HG03432 (cell line): ENCODE measurements around the gene UQCR11.

Source experiments
- ATAC-seq: cut with Tn5 transposase; IDR thresholded peaks from one replicate; pipeline ENCODE4 v1.9.1; 2021; ENCODE audit warnings: mild to moderate bottlenecking, moderate library complexity; ENCODE audit not compliant: unreplicated experiment

The UQCR11 gene

GRCh38 chr19:1618157-1619093, 13.2 kb upstream of the UQCR11 start:
- no peak for ATAC-seq

- ATAC-seq: no peak
Measured at GRCh38 chr19:1616875-1617274, 11.6 kb upstream of the UQCR11 start.

GRCh38 chr19:1616396-1616795, 11.1 kb upstream of the UQCR11 start:
- ATAC-seq: no peak

GRCh38 chr19:1615156-1615765, 10.0 kb upstream of the UQCR11 start:
- no peak for ATAC-seq

GRCh38 chr19:1613808-1614570, 8.7 kb upstream of the UQCR11 start:
- ATAC-seq: no peak

- ATAC-seq: no peak
Measured at GRCh38 chr19:1613146-1613545, 7.9 kb upstream of the UQCR11 start.

GRCh38 chr19:1612114-1613086, 7.1 kb upstream of the UQCR11 start:
- ATAC-seq: no peak

GRCh38 chr19:1611353-1611752, 6.1 kb upstream of the UQCR11 start:
- ATAC-seq: no peak

- no peak for ATAC-seq
Measured at GRCh38 chr19:1610579-1610978, 5.3 kb upstream of the UQCR11 start.

GRCh38 chr19:1609680-1610474, 4.6 kb upstream of the UQCR11 start:
- no peak for ATAC-seq

GRCh38 chr19:1609103-1609396, 3.8 kb upstream of the UQCR11 start:
- ATAC-seq: no peak

- ATAC-seq: no peak
Measured at GRCh38 chr19:1608359-1609102, 3.3 kb upstream of the UQCR11 start.

- ATAC-seq: peak; percentile 1
Measured at GRCh38 chr19:1606138-1606651, 933 bp upstream of the UQCR11 start.

- no peak for ATAC-seq
Measured at GRCh38 chr19:1602091-1602707, 3.1 kb downstream of the UQCR11 start.

GRCh38 chr19:1601613-1602064, 3.6 kb downstream of the UQCR11 start:
- ATAC-seq: no peak

- no peak for ATAC-seq
Measured at GRCh38 chr19:1599460-1599846, 5.8 kb downstream of the UQCR11 start.

GRCh38 chr19:1598777-1599459, 6.3 kb downstream of the UQCR11 start:
- no peak for ATAC-seq

- no peak for ATAC-seq
Measured at GRCh38 chr19:1593501-1593772, 11.8 kb downstream of the UQCR11 start.
